SKM-1 treated with dmso at 0.1 percent for 144 hours (cell line): ENCODE results near the gene SPINDOC.
A peak's percentile ranks its signal among the peaks of the same experiment; 100 is the strongest.
"Not testable (repeated sequence)": the region's sequence is repeated elsewhere in the genome, so short reads cannot be mapped to it uniquely, and the experiment has no call there.

Experiments
- DNase-seq: peaks from one replicate; lab custom pipeline; 2025; ENCODE audit not compliant: unreplicated experiment; lab: John Stamatoyannopoulos, UW

SPINDOC gene

GRCh38 chr11:63813035-63813562 lies at the start of gene SPINDOC:
TSS of gene SPINDOC (plus strand) at chr11:63813456. CDS start at chr11:63813687, 231 bp downstream.
- peak; percentile 67 for DNase-seq

DNA sequence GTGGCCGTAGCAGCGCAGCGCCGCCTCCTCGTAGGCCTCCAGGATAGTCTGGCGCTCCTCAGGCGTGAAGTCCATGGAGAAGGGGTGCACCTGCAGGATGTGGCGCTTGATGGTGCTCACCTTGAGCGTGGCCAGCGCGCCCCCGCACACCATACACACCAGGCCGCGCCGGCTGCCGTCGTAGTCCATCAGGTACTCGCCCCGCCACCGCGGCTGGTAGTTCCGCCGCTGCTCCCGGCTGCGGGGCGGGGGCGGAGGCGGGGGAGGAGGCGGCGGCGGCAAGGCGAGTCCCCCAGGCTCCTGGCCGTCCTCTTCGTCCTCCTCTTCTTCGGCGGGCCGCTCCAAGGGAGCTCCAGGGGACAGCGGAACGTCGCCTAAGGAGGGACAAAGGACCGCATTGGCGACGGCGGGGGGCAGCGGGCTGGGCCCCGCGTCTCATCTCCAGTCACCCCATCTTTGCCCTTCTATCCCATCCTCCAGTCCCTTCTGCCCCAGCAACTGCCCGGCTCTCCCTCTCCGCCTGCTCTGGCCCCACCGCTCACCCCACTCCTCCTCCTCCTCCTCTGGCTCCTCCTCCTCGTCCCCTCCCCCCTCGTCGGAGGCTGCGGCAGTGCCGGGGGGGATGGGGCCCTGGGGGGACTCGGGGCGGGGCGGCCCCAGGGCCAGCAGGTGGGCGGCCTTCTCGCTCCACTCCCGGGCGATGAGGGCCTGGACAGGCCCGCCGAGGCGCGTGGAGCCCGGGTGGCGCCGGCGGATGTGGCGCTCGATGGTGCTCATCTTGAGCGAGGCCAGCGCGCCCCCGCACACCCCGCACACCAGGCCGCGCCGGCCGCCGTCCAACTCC lies 49.5 kb upstream of the SPINDOC start:
- no peak for DNase-seq

DNA sequence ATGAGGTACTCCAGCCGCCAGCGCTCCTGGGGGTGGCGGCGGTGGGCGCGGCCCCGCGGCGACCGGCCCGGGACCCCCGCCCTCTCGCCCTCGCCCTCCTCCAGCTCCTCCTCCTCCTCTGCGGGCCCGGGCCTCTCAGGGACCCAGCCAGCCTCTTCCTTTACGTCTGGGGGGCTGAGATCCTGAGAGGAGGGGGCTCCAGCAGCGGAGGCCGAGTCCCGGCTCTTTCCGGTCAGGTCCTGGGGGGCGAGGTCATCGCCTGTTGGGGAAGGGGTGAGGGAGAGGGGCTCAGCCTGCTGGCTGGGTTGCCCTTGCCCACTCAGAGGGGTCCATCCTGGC lies 48.9 kb upstream of the SPINDOC start:
- no peak for DNase-seq

- DNase-seq = no peak
Observed at GRCh38 chr11:63764679-63765647, 48.3 kb upstream of the SPINDOC start.

DNA sequence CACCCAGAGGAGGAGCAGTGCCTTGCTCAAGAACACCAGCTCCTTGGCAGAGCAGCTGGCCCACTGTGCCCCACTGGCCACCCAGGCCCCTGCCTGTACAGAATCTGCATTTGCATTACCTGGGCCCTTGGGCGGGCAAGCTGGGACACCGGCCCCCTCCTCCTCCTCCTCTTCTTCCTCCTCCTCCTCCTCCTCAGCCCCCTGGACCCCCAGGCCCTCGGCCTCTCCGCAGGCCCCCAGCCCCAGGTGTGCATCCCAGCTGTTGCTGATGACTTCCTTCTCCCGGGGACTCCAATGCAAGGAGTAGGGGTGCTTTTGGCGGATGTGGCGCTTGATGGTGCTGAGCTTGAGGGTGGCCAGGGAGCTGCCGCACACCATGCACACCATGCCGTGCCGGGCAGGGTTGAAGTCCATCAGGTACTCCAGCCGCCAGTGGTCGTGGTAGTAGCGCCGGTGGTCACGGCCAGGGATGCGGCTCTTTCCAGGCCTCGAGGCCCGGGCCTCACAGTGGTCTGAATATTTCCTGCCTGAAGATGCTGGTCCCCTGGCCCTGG lies 47.5 kb upstream of the SPINDOC start:
- no peak for DNase-seq

DNA sequence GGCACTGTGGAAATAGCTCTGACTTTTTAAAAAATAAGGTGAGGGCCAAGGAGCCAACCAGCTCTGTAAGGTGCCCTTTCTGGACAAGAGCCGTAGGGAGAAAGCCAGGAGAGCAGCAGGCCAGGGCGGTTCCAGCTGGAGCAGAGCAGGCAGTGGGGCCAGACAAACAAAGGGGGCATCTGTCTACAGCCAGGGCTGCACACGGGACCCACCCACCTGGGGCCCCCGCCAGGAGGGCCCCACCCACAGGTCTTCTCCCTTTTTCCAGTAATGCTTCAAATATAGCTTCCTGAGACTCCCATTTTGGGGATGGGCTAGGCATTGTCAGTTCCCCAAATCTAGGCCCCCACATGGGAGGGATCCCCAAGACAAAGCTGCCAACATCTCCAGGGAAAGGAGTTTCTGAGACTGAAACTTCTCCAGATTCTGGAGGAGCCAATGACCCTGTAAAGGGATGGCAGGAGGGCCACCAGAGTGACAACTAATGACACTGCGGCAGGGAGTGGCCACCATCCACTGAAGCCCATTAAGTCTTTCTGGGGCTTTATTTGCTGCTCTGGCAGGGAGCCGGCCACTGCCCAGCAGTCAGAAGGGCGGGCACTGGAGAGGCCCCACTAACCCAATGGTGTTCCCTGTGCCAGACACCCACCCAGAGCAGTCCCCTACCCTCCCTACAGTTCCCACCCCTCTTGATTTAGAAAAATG lies 46.6 kb upstream of the SPINDOC start:
- no peak for DNase-seq

- no peak for DNase-seq
Observed at GRCh38 chr11:63767267-63767564, 46.0 kb upstream of the SPINDOC start.

- peak; percentile 49 for DNase-seq
Observed at GRCh38 chr11:63767565-63768236, 45.6 kb upstream of the SPINDOC start.

- DNase-seq = peak; percentile 47
Observed at GRCh38 chr11:63768237-63769041, 44.8 kb upstream of the SPINDOC start, which contains the start of gene ZFTA. TSS of gene ZFTA (minus strand) at chr11:63768775. CDS start at chr11:63768622, 153 bp downstream.

DNA sequence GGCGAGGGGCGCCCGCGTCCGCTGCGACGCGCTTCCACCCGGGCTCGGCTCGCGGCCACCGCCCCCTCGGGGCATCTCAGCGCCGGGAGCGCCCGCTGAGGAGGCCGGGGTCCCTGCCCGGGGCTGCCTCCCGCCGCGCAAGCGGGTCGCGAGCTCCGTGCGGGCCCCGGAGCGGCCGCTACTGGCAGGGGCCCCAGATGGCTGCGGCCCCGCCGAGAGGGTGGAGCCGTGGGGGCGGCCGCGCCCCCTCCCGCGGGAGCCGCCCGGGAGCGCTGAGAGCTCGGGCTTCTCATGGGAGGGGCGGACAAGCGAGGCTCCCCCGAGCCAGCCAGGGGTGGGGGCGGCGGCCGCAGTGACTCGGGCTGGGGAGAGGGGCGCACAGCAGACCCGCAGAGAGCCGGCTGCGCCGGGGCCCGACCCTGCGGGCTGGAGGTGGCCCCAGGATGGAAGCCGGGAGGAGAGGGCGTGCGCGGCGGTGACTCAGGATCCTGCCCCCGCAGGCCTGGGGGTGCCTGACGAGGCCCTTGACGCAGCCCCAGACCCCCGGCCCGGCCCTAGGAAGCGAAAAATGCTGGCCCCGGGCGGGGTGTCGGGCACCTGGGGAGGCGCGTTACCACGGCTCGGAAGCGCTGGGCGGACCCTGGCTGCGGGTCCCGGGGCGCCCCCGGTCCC lies 44.1 kb upstream of the SPINDOC start:
- DNase-seq = peak; percentile 7

DNA sequence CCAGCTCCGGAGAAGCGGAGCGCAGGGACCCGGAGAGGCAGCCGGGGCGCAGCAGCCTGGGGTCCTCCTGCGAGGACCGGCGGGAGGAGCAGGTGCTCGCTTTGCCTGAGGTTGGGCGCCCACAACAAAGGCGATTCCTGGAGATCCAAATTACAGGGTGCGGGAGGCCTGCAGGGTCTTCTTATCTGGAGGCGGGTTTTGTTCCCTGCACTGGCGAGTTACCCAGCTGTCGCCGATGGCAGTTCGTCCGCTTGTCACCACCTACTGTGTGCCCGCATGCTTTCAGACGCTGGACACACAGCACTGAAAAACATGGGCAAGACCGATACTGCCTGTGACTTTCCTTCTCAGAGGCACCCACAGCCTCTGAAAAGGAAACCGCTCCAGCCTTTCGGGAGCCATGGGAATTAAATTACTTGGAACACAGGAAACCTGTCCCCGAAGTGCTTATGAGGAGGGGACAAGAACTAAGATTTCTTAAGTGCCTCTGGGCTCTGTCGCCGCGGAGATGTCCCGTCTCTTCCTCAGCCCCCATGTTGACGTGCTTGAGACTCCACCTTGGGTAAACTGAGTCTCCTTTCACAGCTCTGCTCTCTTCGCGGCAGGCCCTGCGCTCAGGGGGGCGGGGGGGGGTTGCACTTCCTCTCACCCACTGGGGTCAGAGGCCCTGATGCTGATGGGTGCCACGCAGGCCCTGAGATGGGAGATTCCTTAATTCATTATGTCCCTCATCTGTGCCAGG lies 43.4 kb upstream of the SPINDOC start:
- no peak for DNase-seq

DNA sequence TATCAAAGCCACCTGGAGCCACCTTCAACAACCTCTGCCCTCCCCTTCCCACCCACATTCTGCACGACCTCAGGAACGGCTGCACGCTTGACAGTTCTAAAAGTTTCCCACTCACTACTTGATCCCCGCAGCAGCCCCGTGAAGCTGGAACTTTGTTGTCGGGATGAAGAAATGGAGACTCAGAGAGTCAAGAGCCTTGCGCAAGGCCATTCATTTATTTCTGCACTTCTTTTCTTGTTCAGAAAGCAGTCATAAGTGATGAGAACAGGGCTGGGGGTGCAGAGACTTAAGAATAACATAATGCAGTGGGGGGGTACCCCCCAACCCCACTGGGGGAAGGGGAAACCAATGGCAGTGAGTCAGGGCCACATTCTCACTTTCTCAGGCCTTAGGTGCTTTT lies 42.5 kb upstream of the SPINDOC start:
- no peak for DNase-seq

DNA sequence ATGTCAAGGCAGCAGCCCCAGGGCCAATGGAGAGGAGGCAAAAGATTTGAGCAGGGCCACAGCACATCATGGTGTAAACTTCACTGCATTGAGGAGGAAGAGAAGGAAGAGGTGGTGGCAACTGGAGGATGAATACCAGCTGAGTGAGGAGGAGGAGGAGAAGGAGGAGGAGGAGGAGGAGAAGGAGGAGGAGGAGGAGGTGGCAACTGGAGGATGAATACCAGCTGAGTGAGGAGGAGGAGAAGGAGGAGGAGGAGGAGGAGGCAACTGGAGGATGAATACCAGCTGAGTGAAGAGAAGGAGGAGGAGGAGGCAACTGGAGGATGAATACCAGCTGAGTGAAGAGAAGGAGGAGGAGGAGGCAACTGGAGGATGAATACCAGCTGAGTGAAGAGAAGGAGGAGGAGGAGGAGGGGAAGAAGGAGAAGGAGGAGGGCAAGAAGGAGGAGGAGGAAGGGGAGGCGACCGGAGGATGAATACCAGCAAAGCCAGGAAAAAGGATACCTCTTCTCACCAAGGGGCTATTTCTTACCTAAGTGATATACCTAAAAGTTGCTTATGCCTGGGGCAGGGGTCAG lies 41.4 kb upstream of the SPINDOC start:
- not testable (repeated sequence) for DNase-seq

- DNase-seq = no peak
Observed at GRCh38 chr11:63775191-63775590, 38.1 kb upstream of the SPINDOC start.

DNA sequence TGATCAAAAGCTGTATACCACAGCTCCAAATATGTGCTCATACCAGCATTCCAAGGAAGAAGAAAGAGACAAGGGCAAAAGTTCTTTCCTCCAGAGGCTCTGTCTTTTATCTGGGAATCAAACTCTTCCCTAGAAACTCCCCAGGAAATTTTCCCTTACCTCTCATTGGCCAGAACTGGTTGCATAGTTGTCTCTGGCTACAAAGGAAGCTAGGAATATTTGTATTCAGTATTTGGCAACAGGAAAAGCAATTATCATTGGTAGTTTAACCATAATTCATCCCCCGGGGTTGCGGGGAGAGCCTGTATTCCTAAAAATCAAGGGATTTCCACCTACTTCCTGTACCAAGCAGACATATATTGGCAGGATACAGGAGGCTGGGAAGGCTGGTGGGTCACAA lies 34.2 kb upstream of the SPINDOC start:
- no peak for DNase-seq

DNA sequence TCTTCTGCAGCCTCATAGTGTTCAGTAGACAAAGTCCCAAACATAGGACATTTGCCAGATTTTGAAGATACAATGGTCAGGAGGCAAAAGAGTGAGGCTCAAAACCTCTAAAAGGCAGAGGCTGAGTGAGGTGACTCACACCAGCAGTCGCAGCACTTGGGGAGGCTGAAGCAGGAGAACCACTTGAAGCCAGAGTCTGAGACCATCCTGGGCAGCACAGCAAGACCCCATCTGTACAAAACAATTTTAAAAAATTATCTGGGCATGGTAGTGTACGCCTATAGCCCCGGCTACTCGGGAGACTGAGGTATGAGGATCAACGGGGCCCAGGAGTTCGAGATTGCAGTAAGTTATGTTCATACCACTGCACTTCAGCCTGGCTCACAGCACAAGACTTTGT lies 30.5 kb upstream of the SPINDOC start:
- no peak for DNase-seq

DNA sequence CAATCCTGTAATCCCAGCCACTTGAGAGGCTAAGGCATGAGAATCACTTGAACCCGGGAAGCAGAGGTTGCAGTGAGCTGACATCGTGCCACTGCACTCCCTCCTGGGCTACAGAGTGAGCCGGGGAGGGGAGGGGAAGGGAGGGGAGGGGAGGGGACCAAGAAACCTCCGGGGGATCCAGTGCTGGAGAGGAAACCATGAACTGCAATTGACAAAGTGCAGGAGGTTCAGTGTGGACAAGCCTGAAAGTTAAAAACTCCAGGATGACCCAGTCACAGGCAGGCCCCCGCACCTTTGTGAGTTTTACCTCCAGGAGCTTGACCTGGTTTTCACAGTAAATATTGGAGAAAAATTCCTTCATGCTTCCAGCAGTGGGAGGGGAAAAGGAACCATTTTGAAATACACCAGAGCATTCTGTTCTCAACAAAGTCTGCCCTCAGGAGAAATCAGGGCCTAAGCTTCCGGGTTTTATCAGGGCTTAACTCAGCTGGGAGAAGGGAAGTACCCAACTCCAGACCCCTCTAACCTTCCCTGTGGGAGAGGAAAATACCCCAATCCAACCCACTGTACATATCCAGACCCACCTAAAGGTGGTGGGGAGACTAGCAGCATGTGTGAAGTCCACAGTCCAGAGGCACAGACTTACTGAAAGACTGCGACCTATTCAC lies 29.2 kb upstream of the SPINDOC start:
- no peak for DNase-seq
